K562 (cell line): ENCODE results near the gene CYP2W1. TPM values are rescaled to one million over a fixed set of nuclear protein-coding genes. Genes with fewer than 3 reads are reported as not detected.
A peak's percentile ranks its signal among the peaks of the same experiment; 100 is the strongest.

Source experiments
- ATAC-seq: fragments of 200-7000 bp; cut with Tn5 transposase; 3 replicates; pipeline ENCODE4 v1.9.1; 2020; ENCODE audit warnings: moderate library complexity
- BruUV-seq: library from RNA; stranded (reverse); fragments of 400-500 nt; replicated peaks from 2 replicates; lab custom pipeline; 2021; lab: Mats Ljungman, UMichigan
- CTCF ChIA-PET: fragments of 300-600 bp; formaldehyde crosslinking; extraction: SDS; loops from one replicate; lab custom pipeline; 2021; ENCODE audit warnings: low intra/inter-chr PET ratio; lab: Yijun Ruan, JAX
- POLR2A ChIA-PET: fragments of 300-600, 350-650 bp; sonication (Branson Sonifier 250); formaldehyde crosslinking; extraction: SDS; loops from one replicate; lab custom pipeline; 2021; ENCODE audit warnings: antibody characterized with exemption, inconsistent platforms; lab: Yijun Ruan, JAX
- DNase-seq, 4 experiments: peaks; one replicate each; pipeline versions ENCODE4 v3.0.0 to v3.0.0-alpha.2; 2011 to 2018; ENCODE audit warnings: low spot score in 3 of 4, mixed read lengths in 3 of 4; ENCODE audit errors: extremely low read depth in 1 of 4
- FAIRE-seq: peaks from 2 replicates; lab custom pipeline; 2011; peaks lifted over from hg19 to GRCh38; lab: Jason Lieb, UNC
- H2AFZ ChIP-seq: 2 replicates; pipeline ENCODE4 v1.6.0; 2011; ENCODE audit warnings: low read depth, low read length, control low read depth, inconsistent platforms
- H3K27ac ChIP-seq: fragments of 200-600 bp; 3 replicates; pipeline ENCODE4 v1.8.0; 2011; ENCODE audit warnings: low read depth, mild to moderate bottlenecking, control low read depth, inconsistent platforms, low read length, moderate library complexity, mixed read lengths; ENCODE audit errors: extremely low read depth
- H3K27me3 ChIP-seq, 2 experiments: fragments of 300-600 bp in 1 of 2; 2 replicates in 1 of 2; 3 replicates in 1 of 2; pipeline versions ENCODE4 v1.6.0 to v1.8.0; 2011; ENCODE audit warnings: inconsistent platforms in 2 of 2, low read length in 2 of 2, mild to moderate bottlenecking in 1 of 2, mixed read lengths in 1 of 2, moderate library complexity in 1 of 2; ENCODE audit not compliant: control insufficient read depth in 2 of 2, insufficient read depth in 2 of 2
- H3K36me3 ChIP-seq: fragments of 300-600 bp; 3 replicates; pipeline ENCODE4 v1.8.0; 2011; ENCODE audit warnings: mild to moderate bottlenecking, low read length, inconsistent platforms; ENCODE audit not compliant: control insufficient read depth, insufficient read depth
- H3K4me1 ChIP-seq, 2 experiments: fragments of 200-600 bp in 1 of 2; replicated peaks in 1 of 2; 2 replicates in 1 of 2; 3 replicates in 1 of 2; pipeline versions ENCODE4 v1.5.1 to v1.8.0; 2011; ENCODE audit warnings: inconsistent platforms in 2 of 2, low read length in 2 of 2, mild to moderate bottlenecking in 1 of 2, mixed read lengths in 1 of 2, moderate library complexity in 1 of 2; ENCODE audit not compliant: control insufficient read depth in 2 of 2, insufficient read depth in 2 of 2
- H3K4me2 ChIP-seq: 2 replicates; pipeline ENCODE4 v1.6.1; 2011; ENCODE audit warnings: low read length, control low read depth, inconsistent platforms, mixed read lengths; ENCODE audit not compliant: insufficient read depth
- H3K4me3 ChIP-seq: fragments of 200-600 bp; sonication (generic), shearing (Covaris generic); 2 replicates; pipeline ENCODE4 v1.5.1; 2016; ENCODE audit warnings: control low read depth, inconsistent platforms
- H3K79me2 ChIP-seq: fragments of 200-600 bp; 3 replicates; pipeline ENCODE4 v1.8.0; 2011; ENCODE audit warnings: low read length, inconsistent platforms; ENCODE audit not compliant: control insufficient read depth, insufficient read depth
- H3K9ac ChIP-seq, 2 experiments: 2 replicates each; pipeline versions ENCODE4 v1.6.0 to v1.6.1; 2011; ENCODE audit warnings: low read depth in 2 of 2, low read length in 2 of 2, control low read depth in 1 of 2, inconsistent platforms in 1 of 2, mild to moderate bottlenecking in 1 of 2, mixed read lengths in 1 of 2; ENCODE audit not compliant: insufficient read depth in 1 of 2
- H3K9me1 ChIP-seq: one replicate; pipeline ENCODE4 v1.6.0; 2011; ENCODE audit warnings: inconsistent platforms, mild to moderate bottlenecking, low read length, moderate library complexity; ENCODE audit not compliant: control insufficient read depth, insufficient read depth
- H3K9me3 ChIP-seq: replicated peaks from 2 replicates; pipeline ENCODE4 v1.5.1; 2011; ENCODE audit warnings: low read depth, low read length, inconsistent platforms; ENCODE audit not compliant: control insufficient read depth, insufficient read depth
- H4K20me1 ChIP-seq: replicated peaks from 2 replicates; pipeline ENCODE4 v1.6.1; 2011; ENCODE audit warnings: low read length, inconsistent platforms, mixed read lengths; ENCODE audit not compliant: control insufficient read depth, insufficient read depth
- MAFK ChIP-seq: IDR thresholded peaks from 2 replicates; pipeline ENCODE4 v1.6.1; 2011; ENCODE audit warnings: low read length, improper control_type of control experiment
- POLR2G ChIP-seq: fragments of 200-400 bp; formaldehyde crosslinking; IDR thresholded peaks from 2 replicates; pipeline ENCODE4 v1.6.1; 2017; ENCODE audit warnings: low read depth, mild to moderate bottlenecking, antibody characterized with exemption, low read length, moderate library complexity
- RBFOX2 ChIP-seq: fragments of 200-400 bp; formaldehyde crosslinking; IDR thresholded peaks from 2 replicates; pipeline ENCODE4 v1.6.1; 2017; ENCODE audit warnings: low read depth, mild to moderate bottlenecking, low read length, moderate library complexity
- STAT5B ChIP-seq: fragments of 250-450 bp; sonication (Bioruptor Pico); IDR thresholded peaks from 2 replicates; pipeline ENCODE4 v1.8.0; 2021; ENCODE audit warnings: mild to moderate bottlenecking, inconsistent platforms
- WGBS: fragments of 100-300 bp; shearing (Covaris generic); methylation state at CpG from one replicate; pipeline ENCODE4 v1.1.6; 2016; ENCODE audit warnings: low coverage, mixed read lengths; ENCODE audit not compliant: insufficient coverage; ENCODE audit errors: missing lambda C conversion rate; 5-methylcytosine and 5-hydroxymethylcytosine counted together
- in situ Hi-C: fragments of 300-500 bp; cut with MboI; formaldehyde crosslinking; loops from 4 replicates; pipeline ENCODE4 v1.15.0; 2018; ENCODE audit warnings: inconsistent platforms, mixed read lengths
- intact Hi-C: fragments of 100-400 bp; cut with micrococcal nuclease; formaldehyde crosslinking; loops from 2 replicates; pipeline ENCODE4 v1.14.2; 2022
- polyA plus RNA-seq, 8 experiments: library from polyadenylated mRNA; depleted of rRNA in 4 of 8; stranded (reverse) in 5 of 8; unstranded in 3 of 8; fragments of >200 nt; fragmentation: Nextera tagmentation in 2 of 8; fragmentation: Illumina TruSeq in 1 of 8; extraction: Ambion mirVana in 2 of 8; extraction: Trizol in 1 of 8; gene quantifications; 2 replicates each; pipeline versions ENCODE4 v1.2.1 to v1.2.3, GENCODE V29; 2011 to 2014; ENCODE audit warnings: inconsistent platforms in 1 of 8, missing spikeins in 1 of 8
- total RNA-seq, 7 experiments: library from RNA; depleted of rRNA in 6 of 7; stranded (reverse); fragments of >200 nt in 6 of 7; fragmentation: Illumina TruSeq in 2 of 7; extraction: Trizol in 2 of 7; gene quantifications; 2 replicates each; pipeline versions ENCODE4 v1.2.1 to v1.2.3, GENCODE V29; 2011 to 2021; ENCODE audit warnings: low replicate concordance in 1 of 7
- TF ChIP-seq, protein P1 (sequence below): fragments of 450-650 bp; conservative IDR thresholded peaks from 2 replicates; pipeline ENCODE4 v1.6.1; 2016; ENCODE audit warnings: missing genetic modification characterization, low read depth, mild to moderate bottlenecking, control low read depth, missing compliant biosample characterization

The CYP2W1 gene
- total and polyA plus RNA-seq, 9 of the 15 experiments (the other 6 are each of a cell fraction or from before 2014, with no cell fraction given), result not detected

DNA sequence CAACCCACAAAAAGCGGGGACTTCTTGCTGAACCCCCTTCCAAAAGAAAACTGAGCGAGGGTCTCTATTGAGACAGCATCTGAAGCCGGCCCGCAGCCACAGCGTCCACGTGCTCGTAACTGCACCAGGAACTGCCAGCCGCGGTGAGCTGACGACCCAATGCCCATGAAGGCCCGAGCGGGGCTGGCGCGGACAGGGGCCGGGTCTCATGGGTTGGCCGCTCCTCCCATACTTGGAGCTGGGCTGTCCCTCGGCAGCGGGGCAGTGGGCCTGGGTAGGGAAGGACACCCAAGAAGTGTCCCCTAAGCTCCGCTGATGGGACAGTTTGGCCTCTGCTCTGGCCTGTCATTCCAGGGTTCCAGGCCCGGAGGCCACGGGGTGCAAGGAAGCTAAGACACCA lies 22.3 kb downstream of the CYP2W1 start:
- Histone ChIP-seq H3K9ac (no peak overlapping the region; a peak in 1 of 4 replicates), H4K20me1 (no peaks in the 10 kb centered on the region; the same call in 1 of the 2 replicates), H3K9me1 (no peaks in the 10 kb centered on the region), H3K27ac (no peak overlapping the region), H3K27me3 (no peaks in the 10 kb centered on the region), H3K9me3 (no peaks in the 10 kb centered on the region), H3K4me2 (no peak overlapping the region), H3K79me2 (no peaks in the 10 kb centered on the region), H3K36me3 (peaks cover 22% of the 10 kb centered on the region; the same call in 2 of the 3 replicates), H3K4me3 (no peak overlapping the region), H2AFZ (no peak overlapping the region), H3K4me1 (peaks cover 0 to 44% of the 10 kb centered on the region in 2 experiments; a peak in 1 of 5 replicates)
- intact Hi-C loops (no loop called here), in situ Hi-C loops (no loop called here)
- DNase-seq (no peak), FAIRE-seq (no peak), ATAC-seq (no peak)
- ChIA-PET POLR2A (interaction anchor here (0.6 kb wide), 1 partner anchor 15 kb away, joined by 7 read pairs; no protein-coding TSS in a partner anchor), CTCF (no interaction called here)
- WGBS, result 92% methylated on average over 18 of the region's 21 CpGs
- no TSS peak for BruUV-seq
- TF ChIP-seq POLR2G, result peak; percentile 30; the same call in 1 of the 2 replicates
- TF ChIP-seq, protein P1, sequence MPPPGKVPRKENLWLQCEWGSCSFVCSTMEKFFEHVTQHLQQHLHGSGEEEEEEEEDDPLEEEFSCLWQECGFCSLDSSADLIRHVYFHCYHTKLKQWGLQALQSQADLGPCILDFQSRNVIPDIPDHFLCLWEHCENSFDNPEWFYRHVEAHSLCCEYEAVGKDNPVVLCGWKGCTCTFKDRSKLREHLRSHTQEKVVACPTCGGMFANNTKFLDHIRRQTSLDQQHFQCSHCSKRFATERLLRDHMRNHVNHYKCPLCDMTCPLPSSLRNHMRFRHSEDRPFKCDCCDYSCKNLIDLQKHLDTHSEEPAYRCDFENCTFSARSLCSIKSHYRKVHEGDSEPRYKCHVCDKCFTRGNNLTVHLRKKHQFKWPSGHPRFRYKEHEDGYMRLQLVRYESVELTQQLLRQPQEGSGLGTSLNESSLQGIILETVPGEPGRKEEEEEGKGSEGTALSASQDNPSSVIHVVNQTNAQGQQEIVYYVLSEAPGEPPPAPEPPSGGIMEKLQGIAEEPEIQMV (tag), result no peak

DNA sequence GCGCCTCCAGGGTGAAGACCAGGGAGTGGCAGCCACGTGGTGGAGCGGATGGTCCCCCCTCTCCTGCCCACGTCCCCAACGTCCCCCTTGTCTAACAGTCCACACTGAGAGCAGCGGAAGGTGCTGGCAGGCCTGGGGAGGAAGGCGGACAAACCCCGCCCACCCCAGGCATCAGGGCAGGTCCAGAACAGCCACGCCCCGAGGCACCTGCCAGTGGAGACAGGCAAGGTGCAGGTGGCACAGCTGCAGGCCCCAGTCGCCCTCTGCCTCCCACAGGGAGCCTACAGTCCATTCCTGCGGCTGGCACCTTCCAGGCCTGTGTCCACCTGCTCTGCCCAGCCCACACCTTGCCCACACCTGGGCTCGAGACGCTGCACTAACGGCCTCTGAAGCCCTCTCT lies 24.9 kb downstream of the CYP2W1 start:
- whole genome bisulfite sequencing, result 95% methylated on average over 7 of the region's 15 CpGs
- no peak overlapping the region for H2AFZ ChIP-seq
- intact Hi-C loops, result no loop called here
- H3K4me2 ChIP-seq, result no peak overlapping the region
- no peak overlapping the region for H3K4me3 ChIP-seq
- H3K9ac ChIP-seq, result no peak overlapping the region
- no peaks in the 10 kb centered on the region for H3K27me3 ChIP-seq
- no peaks in the 10 kb centered on the region for H3K9me3 ChIP-seq
- peaks cover 19% of the 10 kb centered on the region; the same call in 2 of the 3 replicates for H3K36me3 ChIP-seq
- FAIRE-seq, result no peak
- peaks cover 8% of the 10 kb centered on the region for H3K79me2 ChIP-seq
- ChIA-PET CTCF (interaction anchor here (0.6 kb wide), 1 partner anchor 15 kb away, joined by 3 read pairs; no protein-coding TSS in a partner anchor), POLR2A (no interaction called here)
- no peak overlapping the region for H3K27ac ChIP-seq
- no peak for DNase-seq
- no peak for ATAC-seq
- in situ Hi-C loops, result no loop called here
- TF ChIP-seq STAT5B (CRISPR knock-in tag), result no peak
- no peak for TF ChIP-seq MAFK
- no peak for TF ChIP-seq RBFOX2
- H3K4me1 ChIP-seq, result peaks cover 0 to 59% of the 10 kb centered on the region in 2 experiments; a peak in 2 of 5 replicates
- BruUV-seq, result no TSS peak
- no peaks in the 10 kb centered on the region; the same call in 1 of the 2 replicates for H4K20me1 ChIP-seq
- H3K9me1 ChIP-seq, result no peaks in the 10 kb centered on the region
